HG02571 (cell line): ENCODE data around the gene SAPCD1.

Source experiments
- ATAC-seq: cut with Tn5 transposase; IDR thresholded peaks from one replicate; pipeline ENCODE4 v1.9.1; 2021; ENCODE audit warnings: mild to moderate bottlenecking, moderate library complexity; ENCODE audit not compliant: unreplicated experiment

SAPCD1 gene

GRCh38 chr6:31728767-31729514 is 33.5 kb upstream of the SAPCD1 start, which contains the start of gene DDAH2:
TSS of gene DDAH2 (minus strand) at chr6:31729299. CDS start at chr6:31729161, 138 bp downstream.
- ATAC-seq = no peak

GRCh38 chr6:31729515-31729978 is 32.9 kb upstream of the SAPCD1 start:
- ATAC-seq = peak; percentile 37

GRCh38 chr6:31729979-31730630 is 32.4 kb upstream of the SAPCD1 start:
- ATAC-seq = peak; percentile 44

GRCh38 chr6:31730631-31731086 is 31.8 kb upstream of the SAPCD1 start:
- no peak for ATAC-seq

- ATAC-seq = no peak
These were observed 30.4 kb upstream of the SAPCD1 start for GRCh38 chr6:31732029-31732428.

GRCh38 chr6:31733734-31734133 is 28.7 kb upstream of the SAPCD1 start:
- no peak for ATAC-seq

GRCh38 chr6:31734247-31734820 is 28.1 kb upstream of the SAPCD1 start:
- no peak for ATAC-seq

- ATAC-seq = no peak
These were observed 27.5 kb upstream of the SAPCD1 start for GRCh38 chr6:31734821-31735406.

GRCh38 chr6:31736021-31736767 is 26.3 kb upstream of the SAPCD1 start, which contains the start of gene CLIC1:
TSS of gene CLIC1 (minus strand) at chr6:31736530. CDS start at chr6:31736300, 230 bp downstream.
- no peak for ATAC-seq

GRCh38 chr6:31736768-31737314 is 25.6 kb upstream of the SAPCD1 start:
- no peak for ATAC-seq

- no peak for ATAC-seq
These were observed 25.0 kb upstream of the SAPCD1 start for GRCh38 chr6:31737315-31737990.

- ATAC-seq = no peak
These were observed 24.2 kb upstream of the SAPCD1 start for GRCh38 chr6:31737991-31738979.

- peak; percentile 77 for ATAC-seq
These were observed 22.6 kb upstream of the SAPCD1 start, which contains the start of gene MSH5 for GRCh38 chr6:31739639-31740396. TSS of gene MSH5 (plus strand) at chr6:31740005. CDS start at chr6:31740467, 462 bp downstream.

- no peak for ATAC-seq
These were observed 21.8 kb upstream of the SAPCD1 start for GRCh38 chr6:31740397-31741223.

- no peak for ATAC-seq
These were observed 20.6 kb upstream of the SAPCD1 start for GRCh38 chr6:31741815-31742214.

- ATAC-seq = no peak
These were observed 19.6 kb upstream of the SAPCD1 start for GRCh38 chr6:31742894-31743293.

- ATAC-seq = no peak
These were observed 18.0 kb upstream of the SAPCD1 start for GRCh38 chr6:31744422-31744821.
